GM21717 (cell line): ENCODE measurements around the gene CRYBG1.
A peak's percentile ranks its signal among the peaks of the same experiment; 100 is the strongest.

Experiments used
- ATAC-seq: cut with Tn5 transposase; IDR thresholded peaks from one replicate; pipeline ENCODE4 v1.9.1; 2021; ENCODE audit warnings: mild to moderate bottlenecking, moderate library complexity; ENCODE audit not compliant: unreplicated experiment

CRYBG1 gene

GRCh38 chr6:106520711-106521401, 160.3 kb downstream of the CRYBG1 start:
- peak; percentile 59 for ATAC-seq

DNA sequence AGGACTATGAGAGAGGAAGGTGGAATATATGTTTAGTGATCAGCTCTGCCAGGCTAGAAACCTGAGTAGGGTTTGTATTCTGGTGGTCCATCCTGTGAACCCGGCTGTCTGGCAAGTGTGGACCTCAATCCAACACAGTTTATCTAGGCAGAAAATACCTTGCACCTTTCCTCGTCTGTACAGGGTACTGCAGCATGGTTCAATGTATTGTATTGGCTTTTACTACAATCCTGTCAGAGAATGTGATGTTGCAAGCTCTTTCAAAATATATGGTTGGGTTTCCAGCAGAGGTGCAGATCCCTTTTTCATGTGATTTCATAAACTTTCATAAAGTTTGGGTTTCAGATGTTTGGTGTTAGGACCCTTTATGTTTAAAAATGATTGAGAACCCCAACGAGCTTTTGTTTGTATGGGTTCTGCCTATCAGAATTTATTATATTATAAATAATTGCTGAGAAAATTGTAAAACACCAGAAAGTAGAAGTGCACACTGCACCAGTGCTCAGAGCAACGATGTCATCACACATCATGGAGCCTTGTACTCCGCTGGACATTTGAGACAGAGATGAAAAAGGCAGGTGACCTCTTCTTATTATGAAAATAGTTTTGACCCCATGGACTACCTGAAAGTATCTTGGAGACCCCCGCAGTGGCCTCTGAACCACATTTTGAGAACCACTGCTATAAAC, 162.2 kb downstream of the CRYBG1 start:
- no peak for ATAC-seq

DNA sequence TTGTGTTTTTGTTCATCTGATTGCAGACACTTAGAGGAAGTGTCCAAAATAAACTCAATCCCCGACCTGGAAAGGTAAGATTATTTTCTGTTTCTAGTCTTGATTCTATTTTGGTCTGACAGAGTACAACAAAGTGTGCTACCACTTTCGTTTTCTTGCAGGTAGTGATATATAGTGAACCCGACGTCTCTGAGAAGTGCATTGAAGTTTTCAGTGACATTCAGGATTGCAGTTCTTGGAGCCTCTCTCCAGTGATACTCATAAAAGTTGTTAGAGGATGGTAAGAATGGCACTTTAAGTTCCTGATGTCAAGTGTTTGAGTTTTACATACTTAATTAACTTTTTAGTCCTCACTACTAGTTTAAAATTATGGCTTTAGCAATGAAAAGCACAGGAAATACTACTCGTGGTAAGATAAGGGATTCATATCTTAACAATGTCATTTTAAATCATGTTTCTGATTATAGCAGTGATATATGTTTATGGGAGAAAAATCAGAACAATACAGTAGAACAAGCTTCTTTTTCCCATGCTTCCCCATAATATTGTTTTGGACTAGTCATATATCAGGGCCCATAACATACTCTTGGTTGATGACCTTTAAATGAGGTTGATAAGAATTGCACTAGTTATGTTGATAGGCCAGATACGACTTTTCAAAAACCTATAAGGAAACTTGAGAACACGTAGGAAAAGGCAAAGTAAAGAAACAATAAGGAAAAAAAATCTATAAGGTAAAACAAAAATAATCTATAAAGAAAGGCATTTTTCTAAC, 164.8 kb downstream of the CRYBG1 start:
- peak; percentile 44 for ATAC-seq

- no peak for ATAC-seq
Observed at GRCh38 chr6:106525882-106526275, 165.4 kb downstream of the CRYBG1 start.

DNA sequence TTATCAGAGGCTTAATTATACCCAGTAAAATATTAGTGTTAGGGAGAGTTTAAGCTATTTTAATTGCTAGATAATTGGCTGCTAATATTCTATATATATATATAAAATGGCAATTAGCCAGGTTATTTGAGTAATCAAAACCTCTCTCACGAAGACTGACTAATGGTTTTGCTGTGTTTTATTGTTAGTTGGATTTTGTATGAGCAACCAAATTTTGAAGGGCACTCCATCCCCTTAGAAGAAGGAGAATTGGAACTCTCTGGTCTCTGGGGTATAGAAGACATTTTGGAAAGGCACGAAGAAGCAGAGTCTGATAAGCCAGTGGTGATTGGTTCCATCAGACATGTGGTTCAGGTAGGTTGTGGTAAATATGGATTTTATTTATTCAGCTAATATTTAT, 166.6 kb downstream of the CRYBG1 start:
- no peak for ATAC-seq

DNA sequence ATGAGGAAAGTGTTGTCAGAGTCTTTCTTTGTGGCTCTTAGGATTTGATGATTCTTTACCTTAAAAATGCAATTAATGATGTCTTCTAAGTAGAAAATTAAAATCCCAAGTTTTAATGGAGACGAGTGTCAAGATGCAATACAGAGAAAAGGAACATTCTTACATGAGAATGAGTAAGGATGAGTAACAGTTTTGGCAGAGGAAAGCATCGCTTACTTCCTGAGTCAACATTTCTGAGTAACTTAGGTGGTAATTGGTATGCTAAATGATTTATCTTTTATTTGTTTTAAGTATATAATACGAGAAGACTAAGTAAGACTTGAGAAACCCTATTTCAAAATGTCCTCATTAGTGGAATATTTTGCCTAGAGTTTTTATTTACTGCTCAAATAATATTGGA, 167.5 kb downstream of the CRYBG1 start:
- no peak for ATAC-seq

GRCh38 chr6:106528521-106528920, 168.0 kb downstream of the CRYBG1 start:
- ATAC-seq = no peak

GRCh38 chr6:106529438-106529837, 168.9 kb downstream of the CRYBG1 start:
- ATAC-seq = no peak

GRCh38 chr6:106530026-106530425, 169.5 kb downstream of the CRYBG1 start:
- ATAC-seq = no peak

DNA sequence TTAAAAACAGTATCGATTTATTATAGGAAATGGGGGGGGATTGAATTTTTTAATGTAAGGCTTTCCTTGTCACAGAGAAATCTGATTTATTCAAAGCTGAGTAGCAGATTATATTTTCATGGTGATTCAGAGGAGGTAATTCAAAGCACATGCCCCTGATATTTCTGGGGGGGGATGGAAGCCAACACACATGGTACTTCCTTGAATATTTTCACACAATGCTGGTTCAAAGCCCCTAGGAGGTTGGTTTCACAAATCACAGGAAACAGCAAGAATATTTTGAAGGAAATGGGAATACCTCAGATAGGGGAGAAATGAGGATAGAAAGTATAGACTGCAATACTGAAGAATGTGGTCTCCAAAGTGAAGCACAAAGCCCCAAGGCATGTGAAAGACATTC, 170.0 kb downstream of the CRYBG1 start:
- ATAC-seq = no peak

- no peak for ATAC-seq
Observed at GRCh38 chr6:106533054-106533453, 172.5 kb downstream of the CRYBG1 start.

- ATAC-seq = no peak
Observed at GRCh38 chr6:106534004-106534403, 173.5 kb downstream of the CRYBG1 start.

GRCh38 chr6:106534564-106534982, 174.1 kb downstream of the CRYBG1 start:
- ATAC-seq = no peak

DNA sequence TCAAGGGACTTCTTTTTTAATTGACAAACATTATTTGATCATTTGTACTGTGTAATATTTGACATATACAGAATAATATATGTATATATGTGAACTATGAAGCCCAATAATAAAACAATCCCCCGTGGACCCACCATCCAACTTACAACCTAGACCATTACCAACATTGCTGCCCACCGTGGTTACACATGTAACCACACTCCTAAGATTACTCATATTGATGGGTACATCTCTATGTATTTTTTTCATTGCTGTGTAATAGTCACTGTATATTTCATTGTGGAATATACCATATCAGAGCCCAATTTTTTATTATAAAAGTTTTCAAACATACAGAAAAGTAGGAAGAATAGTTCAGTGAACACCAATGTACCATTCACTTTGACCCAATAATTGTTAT, 174.5 kb downstream of the CRYBG1 start:
- no peak for ATAC-seq

- ATAC-seq = no peak
Observed at GRCh38 chr6:106536357-106536756, 175.8 kb downstream of the CRYBG1 start.

- no peak for ATAC-seq
Observed at GRCh38 chr6:106536851-106537250, 176.3 kb downstream of the CRYBG1 start.

- no peak for ATAC-seq
Observed at GRCh38 chr6:106537662-106538061, 177.1 kb downstream of the CRYBG1 start.

DNA sequence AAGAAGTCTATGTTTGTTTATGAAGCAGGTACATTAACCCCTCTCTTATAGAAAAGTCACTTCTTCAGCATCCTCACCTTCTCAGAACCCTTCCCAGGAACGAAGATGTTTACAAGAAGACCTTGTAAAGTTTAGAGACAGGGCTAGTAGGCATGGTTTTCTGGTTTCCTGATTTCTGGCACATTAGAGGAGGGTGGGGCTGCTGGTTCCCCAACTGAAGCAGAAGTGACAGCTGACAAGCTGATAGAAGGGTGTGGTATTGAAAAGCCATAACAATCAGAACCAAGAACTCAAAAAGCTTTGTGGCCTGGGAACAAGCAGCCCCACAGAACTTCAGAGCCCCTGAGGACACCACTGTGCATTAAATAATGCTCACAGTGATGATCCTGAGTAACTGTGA, 177.6 kb downstream of the CRYBG1 start:
- no peak for ATAC-seq

DNA sequence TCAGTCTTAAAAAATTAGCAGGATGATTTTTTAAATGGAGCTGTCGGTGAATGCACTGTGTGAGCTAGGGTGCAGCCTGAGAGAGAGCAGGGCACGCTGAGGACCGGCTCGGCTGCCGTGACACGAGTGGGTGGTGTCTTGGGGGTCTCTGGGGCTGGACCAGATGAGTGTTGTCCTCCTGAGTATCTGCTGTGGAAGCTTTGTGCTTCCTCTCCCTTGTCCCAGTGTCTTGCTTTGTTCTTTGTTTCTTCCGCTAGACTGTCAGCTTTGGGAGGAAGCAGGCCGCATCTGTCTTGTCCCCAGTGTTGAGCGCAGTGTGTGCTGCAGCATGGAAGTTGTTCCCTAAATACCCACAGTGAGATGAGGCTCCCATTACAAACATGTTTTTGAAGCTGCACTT, 179.4 kb downstream of the CRYBG1 start:
- ATAC-seq = no peak

DNA sequence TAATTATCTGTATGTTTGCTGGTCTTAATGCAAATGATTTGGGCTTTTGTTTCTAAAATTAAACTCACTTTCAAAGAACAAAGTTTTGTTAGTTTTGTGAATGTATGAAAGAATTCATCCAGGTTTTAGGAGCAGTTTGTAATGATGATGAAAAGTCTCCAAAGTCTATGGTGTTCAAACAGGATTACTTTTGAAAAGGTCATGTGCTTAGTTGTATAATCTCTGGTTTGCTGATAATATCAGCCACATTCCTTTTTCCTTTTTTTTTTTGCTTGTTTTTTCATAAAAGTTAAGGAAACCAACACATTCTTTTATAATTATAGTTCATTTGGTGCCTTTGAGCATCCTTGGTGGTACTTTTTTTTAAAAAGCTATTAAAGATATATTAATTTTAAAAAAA, 179.9 kb downstream of the CRYBG1 start:
- no peak for ATAC-seq

- ATAC-seq = no peak
Observed at GRCh38 chr6:106540907-106541306, 180.4 kb downstream of the CRYBG1 start.

DNA sequence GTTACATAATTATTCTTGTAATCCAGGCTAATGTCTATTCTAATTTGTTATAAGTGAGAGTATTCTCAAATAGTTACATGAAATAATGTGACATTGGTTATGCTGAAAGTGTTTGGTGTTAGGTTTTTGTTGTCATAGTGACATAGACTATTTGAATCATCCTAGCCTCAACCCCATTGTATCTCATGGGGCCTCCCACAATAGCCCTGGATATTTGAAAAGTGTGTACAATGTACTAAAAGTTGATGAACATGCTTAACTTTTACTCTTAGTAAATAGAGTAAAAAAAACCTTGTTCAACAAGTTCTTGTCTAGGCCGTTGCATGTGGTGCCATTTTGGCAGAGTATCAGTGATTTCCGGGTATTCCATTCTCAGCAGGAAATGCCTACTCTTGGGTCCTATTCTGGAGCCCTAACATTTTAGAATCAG, 185.8 kb downstream of the CRYBG1 start:
- ATAC-seq = no peak
